CD4-positive, alpha-beta T cell treated with Interleukin-17A for 1 hour (primary cell): Measurements from ENCODE around the gene ABCA1.
"Not testable (repeated sequence)": the region's sequence is repeated elsewhere in the genome, so short reads cannot be mapped to it uniquely, and the experiment has no call there.

ENCODE experiments used
- DNase-seq: peaks from one replicate; pipeline ENCODE4 v3.0.0-alpha.2; 2020

ABCA1 gene

GRCh38 chr9:104905153-104905901 is 22.6 kb downstream of the ABCA1 start:
- no peak for DNase-seq

- DNase-seq: no peak
These were observed 24.3 kb downstream of the ABCA1 start for GRCh38 chr9:104903609-104904008.

GRCh38 chr9:104900871-104901270 is 27.1 kb downstream of the ABCA1 start:
- no peak for DNase-seq

- no peak for DNase-seq
These were observed 27.6 kb downstream of the ABCA1 start for GRCh38 chr9:104900324-104900723.

- no peak for DNase-seq
These were observed 28.2 kb downstream of the ABCA1 start for GRCh38 chr9:104899759-104900247.

- DNase-seq: not testable (repeated sequence)
These were observed 29.6 kb downstream of the ABCA1 start for GRCh38 chr9:104898376-104898775.

- no peak for DNase-seq
These were observed 31.8 kb downstream of the ABCA1 start for GRCh38 chr9:104896131-104896530.

- no peak for DNase-seq
These were observed 32.4 kb downstream of the ABCA1 start for GRCh38 chr9:104895572-104895971.

GRCh38 chr9:104892701-104893100 is 35.3 kb downstream of the ABCA1 start:
- DNase-seq: no peak

- DNase-seq: no peak
These were observed 37.6 kb downstream of the ABCA1 start for GRCh38 chr9:104890433-104890770.

GRCh38 chr9:104885818-104886709 is 41.9 kb downstream of the ABCA1 start:
- no peak for DNase-seq

- DNase-seq: no peak
These were observed 44.8 kb downstream of the ABCA1 start for GRCh38 chr9:104883169-104883568.

- no peak for DNase-seq
These were observed 45.4 kb downstream of the ABCA1 start for GRCh38 chr9:104882566-104882965.

GRCh38 chr9:104882086-104882485 is 45.9 kb downstream of the ABCA1 start:
- DNase-seq: no peak

GRCh38 chr9:104879555-104880309 is 48.2 kb downstream of the ABCA1 start:
- DNase-seq: no peak

GRCh38 chr9:104876587-104876986 is 51.4 kb downstream of the ABCA1 start:
- no peak for DNase-seq

- no peak for DNase-seq
These were observed 52.1 kb downstream of the ABCA1 start for GRCh38 chr9:104875897-104876296.

- no peak for DNase-seq
These were observed 52.6 kb downstream of the ABCA1 start for GRCh38 chr9:104875320-104875719.

- DNase-seq: no peak
These were observed 54.5 kb downstream of the ABCA1 start for GRCh38 chr9:104873489-104873850.

GRCh38 chr9:104872656-104873488 is 55.1 kb downstream of the ABCA1 start:
- DNase-seq: peak; percentile 7

- DNase-seq: no peak
These were observed 55.9 kb downstream of the ABCA1 start for GRCh38 chr9:104871961-104872527.

GRCh38 chr9:104869811-104870210 is 58.1 kb downstream of the ABCA1 start:
- DNase-seq: no peak
